HepG2 (cell line): Measurements from ENCODE around the gene YPEL3. TPM values are rescaled to one million over a fixed set of nuclear protein-coding genes. Genes with fewer than 3 reads are reported as not detected.

Source experiments
- FOSL2 ChIP-seq: sonication (generic); formaldehyde crosslinking; IDR thresholded peaks from 2 replicates; pipeline ENCODE4 v1.4.0; 2020; ENCODE audit warnings: missing genetic modification reagents
- HNF4A ChIP-seq: sonication (generic); formaldehyde crosslinking; IDR thresholded peaks from 2 replicates; pipeline ENCODE4 v1.4.0; 2020; ENCODE audit warnings: missing genetic modification reagents
- MXD4 ChIP-seq: IDR thresholded peaks from 2 replicates; pipeline ENCODE4 v1.6.1; 2016; ENCODE audit warnings: mild to moderate bottlenecking, missing biosample characterization, missing genetic modification reagents
- RAD51 ChIP-seq: fragments of 450-650 bp; IDR thresholded peaks from 2 replicates; pipeline ENCODE4 v1.6.1; 2016; ENCODE audit warnings: borderline replicate concordance
- SMAD1 ChIP-seq: sonication (generic); formaldehyde crosslinking; IDR thresholded peaks from 2 replicates; pipeline ENCODE4 v1.4.0; 2020; ENCODE audit warnings: missing genetic modification reagents, low read depth, mild to moderate bottlenecking, borderline replicate concordance
- SRY ChIP-seq: sonication (generic); formaldehyde crosslinking; IDR thresholded peaks from 2 replicates; pipeline ENCODE4 v1.8.0; 2022; ENCODE audit warnings: mild to moderate bottlenecking, missing genetic modification reagents
- ZBTB20 ChIP-seq: sonication (generic); formaldehyde crosslinking; IDR thresholded peaks from 2 replicates; pipeline ENCODE4 v1.8.1; 2023; ENCODE audit warnings: missing genetic modification reagents, low read depth, mild to moderate bottlenecking, borderline replicate concordance
- ZFAT ChIP-seq: sonication (generic); formaldehyde crosslinking; conservative IDR thresholded peaks from 2 replicates; pipeline ENCODE4 v1.8.1; 2023; ENCODE audit warnings: missing genetic modification reagents, inconsistent platforms
- ZNF549 ChIP-seq: sonication (generic); formaldehyde crosslinking; IDR thresholded peaks from 2 replicates; pipeline ENCODE4 v1.5.0; 2020; ENCODE audit warnings: missing genetic modification reagents
- ZNF644 ChIP-seq: IDR thresholded peaks from 2 replicates; pipeline ENCODE4 v1.6.1; 2016; ENCODE audit warnings: low read depth
- ZNF746 ChIP-seq: sonication (generic); formaldehyde crosslinking; IDR thresholded peaks from 2 replicates; pipeline ENCODE4 v1.8.0; 2022; ENCODE audit warnings: mild to moderate bottlenecking, missing genetic modification reagents
- polyA plus RNA-seq, 8 experiments: library from polyadenylated mRNA; depleted of rRNA in 3 of 8; stranded (reverse) in 7 of 8; unstranded in 1 of 8; fragments of >200 nt; fragmentation: Illumina TruSeq in 4 of 8; extraction: Trizol in 4 of 8; gene quantifications; 2 replicates each; pipeline versions ENCODE4 v1.2.1 to v1.2.3, GENCODE V29; 2011 to 2016; ENCODE audit warnings: low read depth in 4 of 8, missing spikeins in 1 of 8, mixed read lengths in 1 of 8; ENCODE audit not compliant: insufficient read depth in 1 of 8
- total RNA-seq, 5 experiments: library from RNA; depleted of rRNA; stranded (reverse); fragments of >200 nt; fragmentation: Illumina TruSeq; extraction: Trizol; gene quantifications; 2 replicates each; pipeline ENCODE4 v1.2.3, GENCODE V29; 2016; ENCODE audit warnings: low read depth in 1 of 5
- TF ChIP-seq, protein P1 (sequence below), 2 experiments: sonication (generic) in 1 of 2; formaldehyde crosslinking in 1 of 2; IDR thresholded peaks; 2 replicates each; pipeline versions ENCODE4 v1.6.1 to v1.9.0; 2014 to 2022; ENCODE audit warnings: antibody characterized with exemption in 1 of 2, borderline replicate concordance in 1 of 2, inconsistent platforms in 1 of 2, low read depth in 1 of 2, missing genetic modification reagents in 1 of 2
- TF ChIP-seq, protein P2 (sequence below): sonication (generic); formaldehyde crosslinking; IDR thresholded peaks from 2 replicates; pipeline ENCODE4 v1.4.0; 2020; ENCODE audit warnings: missing genetic modification reagents, mild to moderate bottlenecking, borderline replicate concordance
- TF ChIP-seq, protein P3 (sequence below): sonication (generic); formaldehyde crosslinking; IDR thresholded peaks from 2 replicates; pipeline ENCODE4 v1.5.0; 2020; ENCODE audit warnings: mild to moderate bottlenecking, missing genetic modification reagents, borderline replicate concordance

Gene YPEL3
- total and polyA plus RNA-seq, 2 of the 13 experiments (the other 11 are each of a cell fraction or from before 2014, with no cell fraction given): 5.4 to 47.0 TPM

DNA sequence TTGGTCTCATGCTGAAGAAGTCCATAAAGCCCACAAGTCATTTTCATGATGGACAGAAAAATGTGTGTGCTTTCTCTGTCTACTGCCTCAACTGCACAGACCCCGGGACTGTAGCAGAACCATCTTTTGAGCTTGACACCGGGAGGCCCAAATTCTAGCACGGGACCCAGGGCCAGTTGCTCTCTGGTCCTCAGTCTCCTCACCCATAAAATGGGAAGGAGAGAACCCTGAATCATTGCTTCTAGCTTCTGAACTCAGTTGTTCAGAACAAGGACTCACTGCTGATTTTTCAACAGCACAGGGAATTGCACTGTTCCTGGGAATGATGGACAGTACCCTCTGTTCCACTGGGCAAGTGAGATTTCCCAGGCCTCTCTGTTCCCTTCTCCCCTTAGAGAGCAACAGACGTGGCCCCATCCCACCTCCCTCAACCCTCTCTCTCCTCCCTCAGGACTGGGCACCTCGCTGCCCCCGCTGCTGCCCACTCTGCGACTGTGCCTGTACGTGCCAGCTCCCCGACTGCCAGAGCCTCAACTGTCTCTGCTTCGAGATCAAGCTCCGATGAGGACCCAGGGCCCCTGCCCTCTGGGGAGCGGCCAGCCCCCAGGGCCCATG, 32.6 kb downstream of the YPEL3 start (continued):
- TF ChIP-seq, protein P1, sequence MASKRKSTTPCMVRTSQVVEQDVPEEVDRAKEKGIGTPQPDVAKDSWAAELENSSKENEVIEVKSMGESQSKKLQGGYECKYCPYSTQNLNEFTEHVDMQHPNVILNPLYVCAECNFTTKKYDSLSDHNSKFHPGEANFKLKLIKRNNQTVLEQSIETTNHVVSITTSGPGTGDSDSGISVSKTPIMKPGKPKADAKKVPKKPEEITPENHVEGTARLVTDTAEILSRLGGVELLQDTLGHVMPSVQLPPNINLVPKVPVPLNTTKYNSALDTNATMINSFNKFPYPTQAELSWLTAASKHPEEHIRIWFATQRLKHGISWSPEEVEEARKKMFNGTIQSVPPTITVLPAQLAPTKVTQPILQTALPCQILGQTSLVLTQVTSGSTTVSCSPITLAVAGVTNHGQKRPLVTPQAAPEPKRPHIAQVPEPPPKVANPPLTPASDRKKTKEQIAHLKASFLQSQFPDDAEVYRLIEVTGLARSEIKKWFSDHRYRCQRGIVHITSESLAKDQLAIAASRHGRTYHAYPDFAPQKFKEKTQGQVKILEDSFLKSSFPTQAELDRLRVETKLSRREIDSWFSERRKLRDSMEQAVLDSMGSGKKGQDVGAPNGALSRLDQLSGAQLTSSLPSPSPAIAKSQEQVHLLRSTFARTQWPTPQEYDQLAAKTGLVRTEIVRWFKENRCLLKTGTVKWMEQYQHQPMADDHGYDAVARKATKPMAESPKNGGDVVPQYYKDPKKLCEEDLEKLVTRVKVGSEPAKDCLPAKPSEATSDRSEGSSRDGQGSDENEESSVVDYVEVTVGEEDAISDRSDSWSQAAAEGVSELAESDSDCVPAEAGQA (IDR thresholded peaks at IDR 0.05; ENCODE audit: low read depth): no peak
- TF ChIP-seq, protein P1 (CRISPR knock-in tag; IDR thresholded peaks at IDR 0.05; ENCODE audit: borderline replicate concordance): no peak
- TF ChIP-seq ZBTB20 (CRISPR knock-in tag) (no peak), ZNF746 (no peak), MXD4 (CRISPR knock-in tag) (peak; percentile 73; the same call in 1 of the 2 replicates), ZNF549 (CRISPR knock-in tag) (no peak), SRY (CRISPR knock-in tag) (no peak), ZFAT (CRISPR knock-in tag) (no peak), FOSL2 (CRISPR knock-in tag) (no peak), ZNF644 (CRISPR knock-in tag) (no peak), RAD51 (no peak), SMAD1 (CRISPR knock-in tag) (no peak), HNF4A (CRISPR knock-in tag) (no peak)
- TF ChIP-seq, protein P2, sequence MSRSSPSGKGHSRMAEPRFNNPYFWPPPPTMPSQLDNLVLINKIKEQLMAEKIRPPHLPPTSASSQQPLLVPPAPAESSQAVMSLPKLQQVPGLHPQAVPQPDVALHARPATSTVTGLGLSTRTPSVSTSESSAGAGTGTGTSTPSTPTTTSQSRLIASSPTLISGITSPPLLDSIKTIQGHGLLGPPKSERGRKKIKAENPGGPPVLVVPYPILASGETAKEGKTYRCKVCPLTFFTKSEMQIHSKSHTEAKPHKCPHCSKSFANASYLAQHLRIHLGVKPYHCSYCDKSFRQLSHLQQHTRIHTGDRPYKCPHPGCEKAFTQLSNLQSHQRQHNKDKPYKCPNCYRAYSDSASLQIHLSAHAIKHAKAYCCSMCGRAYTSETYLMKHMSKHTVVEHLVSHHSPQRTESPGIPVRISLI: no peak
- TF ChIP-seq, protein P3, sequence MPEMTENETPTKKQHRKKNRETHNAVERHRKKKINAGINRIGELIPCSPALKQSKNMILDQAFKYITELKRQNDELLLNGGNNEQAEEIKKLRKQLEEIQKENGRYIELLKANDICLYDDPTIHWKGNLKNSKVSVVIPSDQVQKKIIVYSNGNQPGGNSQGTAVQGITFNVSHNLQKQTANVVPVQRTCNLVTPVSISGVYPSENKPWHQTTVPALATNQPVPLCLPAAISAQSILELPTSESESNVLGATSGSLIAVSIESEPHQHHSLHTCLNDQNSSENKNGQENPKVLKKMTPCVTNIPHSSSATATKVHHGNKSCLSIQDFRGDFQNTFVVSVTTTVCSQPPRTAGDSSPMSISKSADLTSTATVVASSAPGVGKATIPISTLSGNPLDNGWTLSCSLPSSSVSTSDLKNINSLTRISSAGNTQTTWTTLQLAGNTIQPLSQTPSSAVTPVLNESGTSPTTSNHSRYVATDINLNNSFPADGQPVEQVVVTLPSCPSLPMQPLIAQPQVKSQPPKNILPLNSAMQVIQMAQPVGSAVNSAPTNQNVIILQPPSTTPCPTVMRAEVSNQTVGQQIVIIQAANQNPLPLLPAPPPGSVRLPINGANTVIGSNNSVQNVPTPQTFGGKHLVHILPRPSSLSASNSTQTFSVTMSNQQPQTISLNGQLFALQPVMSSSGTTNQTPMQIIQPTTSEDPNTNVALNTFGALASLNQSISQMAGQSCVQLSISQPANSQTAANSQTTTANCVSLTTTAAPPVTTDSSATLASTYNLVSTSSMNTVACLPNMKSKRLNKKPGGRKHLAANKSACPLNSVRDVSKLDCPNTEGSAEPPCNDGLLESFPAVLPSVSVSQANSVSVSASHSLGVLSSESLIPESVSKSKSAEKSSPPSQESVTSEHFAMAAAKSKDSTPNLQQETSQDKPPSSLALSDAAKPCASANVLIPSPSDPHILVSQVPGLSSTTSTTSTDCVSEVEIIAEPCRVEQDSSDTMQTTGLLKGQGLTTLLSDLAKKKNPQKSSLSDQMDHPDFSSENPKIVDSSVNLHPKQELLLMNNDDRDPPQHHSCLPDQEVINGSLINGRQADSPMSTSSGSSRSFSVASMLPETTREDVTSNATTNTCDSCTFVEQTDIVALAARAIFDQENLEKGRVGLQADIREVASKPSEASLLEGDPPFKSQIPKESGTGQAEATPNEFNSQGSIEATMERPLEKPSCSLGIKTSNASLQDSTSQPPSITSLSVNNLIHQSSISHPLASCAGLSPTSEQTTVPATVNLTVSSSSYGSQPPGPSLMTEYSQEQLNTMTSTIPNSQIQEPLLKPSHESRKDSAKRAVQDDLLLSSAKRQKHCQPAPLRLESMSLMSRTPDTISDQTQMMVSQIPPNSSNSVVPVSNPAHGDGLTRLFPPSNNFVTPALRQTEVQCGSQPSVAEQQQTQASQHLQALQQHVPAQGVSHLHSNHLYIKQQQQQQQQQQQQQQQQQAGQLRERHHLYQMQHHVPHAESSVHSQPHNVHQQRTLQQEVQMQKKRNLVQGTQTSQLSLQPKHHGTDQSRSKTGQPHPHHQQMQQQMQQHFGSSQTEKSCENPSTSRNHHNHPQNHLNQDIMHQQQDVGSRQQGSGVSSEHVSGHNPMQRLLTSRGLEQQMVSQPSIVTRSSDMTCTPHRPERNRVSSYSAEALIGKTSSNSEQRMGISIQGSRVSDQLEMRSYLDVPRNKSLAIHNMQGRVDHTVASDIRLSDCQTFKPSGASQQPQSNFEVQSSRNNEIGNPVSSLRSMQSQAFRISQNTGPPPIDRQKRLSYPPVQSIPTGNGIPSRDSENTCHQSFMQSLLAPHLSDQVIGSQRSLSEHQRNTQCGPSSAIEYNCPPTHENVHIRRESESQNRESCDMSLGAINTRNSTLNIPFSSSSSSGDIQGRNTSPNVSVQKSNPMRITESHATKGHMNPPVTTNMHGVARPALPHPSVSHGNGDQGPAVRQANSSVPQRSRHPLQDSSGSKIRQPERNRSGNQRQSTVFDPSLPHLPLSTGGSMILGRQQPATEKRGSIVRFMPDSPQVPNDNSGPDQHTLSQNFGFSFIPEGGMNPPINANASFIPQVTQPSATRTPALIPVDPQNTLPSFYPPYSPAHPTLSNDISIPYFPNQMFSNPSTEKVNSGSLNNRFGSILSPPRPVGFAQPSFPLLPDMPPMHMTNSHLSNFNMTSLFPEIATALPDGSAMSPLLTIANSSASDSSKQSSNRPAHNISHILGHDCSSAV: no peak
